Measurements from ENCODE around the gene TRIP13. TPM values are rescaled to one million over a fixed set of nuclear protein-coding genes. Genes with fewer than 3 reads are reported as not detected.
A peak's percentile ranks its signal among the peaks of the same experiment; 100 is the strongest.

TRIP13 gene
- total and polyA plus RNA-seq, 2 of the 4 experiments (the other 2 are of a cell fraction): 17.1 to 35.5 TPM

- Histone ChIP-seq H2BK15ac (ENCODE audit: low read depth, low read length) (no peak overlapping the region), H3K9ac (ENCODE audit: low read depth, low read length) (no peak overlapping the region), H3K4ac (ENCODE audit: low read depth, low read length) (no peak overlapping the region), H3K18ac (ENCODE audit: low read depth, low read length) (no peak overlapping the region), H3K27me3 (ENCODE audit: control insufficient read depth, insufficient read depth, low read length) (peaks cover 7% of the 10 kb centered on the region), H3K56ac (ENCODE audit: extremely low read depth, insufficient read depth, low read length) (no peak overlapping the region), H4K20me1 (ENCODE audit: insufficient read depth, low read length) (no peaks in the 10 kb centered on the region), H3K27ac (ENCODE audit: insufficient read depth, low read length) (no peak overlapping the region), H3K36me3 (ENCODE audit: control insufficient read depth, insufficient read depth, low read length) (peaks cover 3% of the 10 kb centered on the region), H4K5ac (ENCODE audit: low read depth, low read length) (no peak overlapping the region), H2BK20ac (ENCODE audit: low read depth, low read length) (no peak overlapping the region), H2AFZ (replicated peaks; ENCODE audit: low read length, poor library complexity) (peak overlapping the region; percentile 4), H2BK5ac (ENCODE audit: low read depth, low read length, poor library complexity, severe bottlenecking) (no peak overlapping the region), H3K4me3 (ENCODE audit: insufficient read depth, low read depth, low read length) (no peak overlapping the region), H3K9me3 (ENCODE audit: control insufficient read depth, insufficient read depth, low read length) (no peaks in the 10 kb centered on the region), H3K23ac (ENCODE audit: low read depth, low read length) (no peak overlapping the region), H3K79me1 (ENCODE audit: low read depth in 1 of 2, low read length in 2 of 2) (no peaks in the 10 kb centered on the region), H2AK9ac (replicated peaks; ENCODE audit: low read depth, low read length, poor library complexity) (no peak overlapping the region), H3K9me1 (ENCODE audit: insufficient read depth, low read length) (no peaks in the 10 kb centered on the region), H4K91ac (ENCODE audit: insufficient read depth, low read depth, low read length) (no peak overlapping the region), H3K4me2 (ENCODE audit: low read depth, low read length) (no peak overlapping the region), H2AK5ac (ENCODE audit: low read depth, low read length) (no peak overlapping the region), H3K14ac (replicated peaks; ENCODE audit: low read depth, low read length) (no peak overlapping the region), H3K4me1 (ENCODE audit: control insufficient read depth, insufficient read depth, low read length) (no peaks in the 10 kb centered on the region; the same call in 1 of the 2 replicates), H2BK120ac (ENCODE audit: low read depth, low read length) (no peak overlapping the region), H4K8ac (ENCODE audit: low read depth in 2 of 2, low read length in 2 of 2) (no peak overlapping the region)
- no TSS peak for BruUV-seq (replicated peaks)
- ChIA-PET CTCF (interaction anchor here (0.6 to 3.2 kb wide), 16 partner anchors 8 to 722 kb away, joined by 3 to 17 read pairs (median 4); no protein-coding TSS in a partner anchor), POLR2A (ENCODE audit: unreplicated experiment) (no interaction called here)
- intact Hi-C loops (cut with micrococcal nuclease): loop anchor here (1.0 to 5.0 kb wide), 5 partner anchors 59 to 717 kb away; partner anchors contain the start of gene NKD2
- peak; percentile 55 for DNase-seq
- peak; percentile 97 for ATAC-seq (ENCODE audit: low read depth)
- 20% methylated on average over 7 of the region's 17 CpGs; no CpG with 5 or more reads in 1 of the 2 experiments for WGBS, 2 experiments (ENCODE audit: extremely low coverage in 2 of 2, insufficient read length in 1 of 2)
- dilution Hi-C loops (cut with HindIII; ENCODE audit: low sequenced_read_pairs, unreplicated experiment): no loop called here
- in situ Hi-C loops (cut with MboI; ENCODE audit: low sequenced_read_pairs): no loop called here
- TF ChIP-seq ELK1 (IDR thresholded peaks at IDR 0.05; ENCODE audit: borderline replicate concordance, low read depth, low read length) (no peak), FOS (IDR thresholded peaks at IDR 0.05; ENCODE audit: low read depth, low read length) (no peak), MAFK (IDR thresholded peaks at IDR 0.05; ENCODE audit: low read depth, low read length) (0 out of 2 replicates have a peak, but pooled peaks have one; percentile 9), SMC3 (IDR thresholded peaks at IDR 0.05; ENCODE audit: low read depth, low read length) (peak; percentile 86), RFX5 (IDR thresholded peaks at IDR 0.05; ENCODE audit: low read depth, low read length) (no peak), POLR2A (IDR thresholded peaks at IDR 0.05; ENCODE audit: low read depth, low read length) (0 out of 2 replicates have a peak, but pooled peaks have one; percentile 26), MAZ (IDR thresholded peaks at IDR 0.05; ENCODE audit: borderline replicate concordance, low read depth, low read length) (peak; percentile 15; the same call in 1 of the 2 replicates), RAD21 (IDR thresholded peaks at IDR 0.05; ENCODE audit: low read length) (peak; percentile 95), RCOR1 (IDR thresholded peaks at IDR 0.05; ENCODE audit: insufficient replicate concordance, low read length) (no peak), CEBPB (IDR thresholded peaks at IDR 0.05; ENCODE audit: low read depth, low read length) (no peak), MXI1 (IDR thresholded peaks at IDR 0.05; ENCODE audit: borderline replicate concordance, low read depth, low read length) (no peak), NFE2L2 (IDR thresholded peaks at IDR 0.05; ENCODE audit: low read depth, low read length) (no peak), USF2 (IDR thresholded peaks at IDR 0.05; ENCODE audit: low read depth, low read length) (no peak), CHD1 (IDR thresholded peaks at IDR 0.05; ENCODE audit: low read depth, low read length) (no peak), CTCF (conservative IDR thresholded peaks at IDR 0.05; ENCODE audit: low read depth, low read length) (peak; percentile 93)
Measured at GRCh38 chr5:923281-923873, 30.7 kb downstream of the TRIP13 start.

All from IMR-90 (cell line).